H1 (cell line): ENCODE results near the gene SLC24A3. TPM values are rescaled to one million over a fixed set of nuclear protein-coding genes. Genes with fewer than 3 reads are reported as not detected.
A peak's percentile ranks its signal among the peaks of the same experiment; 100 is the strongest.

Experiments used
- CTCF ChIA-PET: fragments of 300-600 bp; sonication (Branson Sonifier 250); formaldehyde crosslinking; loops from one replicate; lab custom pipeline; 2021; ENCODE audit not compliant: partially characterized antibody; lab: Charles Lee
- POLR2A ChIA-PET: fragments of 300-600 bp; sonication (Branson Sonifier 250); formaldehyde crosslinking; loops from one replicate; lab custom pipeline; 2021; ENCODE audit warnings: inconsistent platforms; ENCODE audit not compliant: partially characterized antibody; lab: Charles Lee
- DNase-seq, 2 experiments: peaks; one replicate each; pipeline versions ENCODE4 v3.0.0 to v3.0.0-alpha.2; 2010 to 2022; ENCODE audit warnings: low spot score in 2 of 2, low read depth in 1 of 2, mixed read lengths in 1 of 2
- FAIRE-seq: peaks from 2 replicates; lab custom pipeline; 2011; peaks lifted over from hg19 to GRCh38; lab: Jason Lieb, UNC
- H2AFZ ChIP-seq: 2 replicates; pipeline ENCODE4 v1.8.1; 2012; ENCODE audit warnings: low read length, inconsistent platforms
- H2AK5ac ChIP-seq: 2 replicates; pipeline ENCODE4 v1.6.1; 2013; ENCODE audit warnings: low read depth, low read length
- H2BK120ac ChIP-seq: replicated peaks from 2 replicates; pipeline ENCODE3; 2013; ENCODE audit warnings: low read depth, low read length, inconsistent platforms
- H2BK12ac ChIP-seq: 2 replicates; pipeline ENCODE4 v1.6.1; 2013; ENCODE audit warnings: low read depth, low read length
- H2BK15ac ChIP-seq: 2 replicates; pipeline ENCODE4 v1.6.1; 2013; ENCODE audit warnings: low read length
- H2BK20ac ChIP-seq: 2 replicates; pipeline ENCODE4 v1.6.1; 2013; ENCODE audit warnings: low read length
- H2BK5ac ChIP-seq: 2 replicates; pipeline ENCODE4 v1.6.1; 2013; ENCODE audit warnings: low read depth, low read length
- H3K14ac ChIP-seq: 2 replicates; pipeline ENCODE4 v1.6.1; 2013; ENCODE audit warnings: inconsistent platforms; ENCODE audit not compliant: insufficient read length
- H3K18ac ChIP-seq: 2 replicates; pipeline ENCODE4 v1.6.1; 2013; ENCODE audit warnings: low read length; ENCODE audit errors: extremely low read depth
- H3K23ac ChIP-seq: 2 replicates; pipeline ENCODE4 v1.6.1; 2013; ENCODE audit warnings: inconsistent platforms; ENCODE audit not compliant: insufficient read length
- H3K23me2 ChIP-seq: 2 replicates; pipeline ENCODE4 v1.6.1; 2013; ENCODE audit warnings: low read depth, low read length
- H3K27ac ChIP-seq: 2 replicates; pipeline ENCODE4 v1.6.1; 2011; ENCODE audit warnings: low read depth, low read length, inconsistent platforms
- H3K27me3 ChIP-seq, 4 experiments: replicated peaks in 1 of 4; 1 replicate in 1 of 4; 2 replicates in 3 of 4; pipeline versions ENCODE4 v1.6.1 to v1.8.1; 2011 to 2013; ENCODE audit warnings: low read length in 3 of 4, mild to moderate bottlenecking in 3 of 4, inconsistent platforms in 2 of 4, mixed read lengths in 2 of 4, moderate library complexity in 1 of 4; ENCODE audit not compliant: control insufficient read depth in 3 of 4, insufficient read depth in 3 of 4; ENCODE audit errors: extremely low read depth in 1 of 4
- H3K36me3 ChIP-seq, 4 experiments: 2 replicates each; pipeline versions ENCODE4 v1.6.1 to v1.8.1; 2011 to 2013; ENCODE audit warnings: mild to moderate bottlenecking in 4 of 4, low read length in 3 of 4, moderate library complexity in 2 of 4, control low read depth in 1 of 4, inconsistent platforms in 1 of 4; ENCODE audit not compliant: insufficient read depth in 4 of 4, control insufficient read depth in 2 of 4
- H3K4ac ChIP-seq: replicated peaks from 2 replicates; pipeline ENCODE3; 2013; ENCODE audit warnings: low read length, low read depth, mixed read lengths, inconsistent platforms; ENCODE audit not compliant: insufficient read length
- H3K4me1 ChIP-seq, 4 experiments: replicated peaks in 1 of 4; 1 replicate in 1 of 4; 2 replicates in 3 of 4; pipeline versions ENCODE4 v1.6.1 to v1.8.1; 2011 to 2013; ENCODE audit warnings: low read length in 3 of 4, inconsistent platforms in 2 of 4, mixed read lengths in 1 of 4; ENCODE audit not compliant: insufficient read depth in 4 of 4, control insufficient read depth in 3 of 4
- H3K4me2 ChIP-seq, 2 experiments: 2 replicates each; pipeline versions ENCODE4 v1.6.1 to v1.8.1; 2011 to 2013; ENCODE audit warnings: low read depth in 2 of 2, low read length in 2 of 2, control low read depth in 1 of 2, inconsistent platforms in 1 of 2, mild to moderate bottlenecking in 1 of 2; ENCODE audit not compliant: insufficient read depth in 1 of 2
- H3K4me3 ChIP-seq, 4 experiments: fragments of 200-600, 300-600 bp in 1 of 4; sonication (generic), shearing (Covaris generic), sonication (Bioruptor Twin) in 1 of 4; 2 replicates each; pipeline versions ENCODE4 v1.5.1 to v1.8.1; 2011 to 2016; ENCODE audit warnings: low read length in 4 of 4, low read depth in 3 of 4, control low read depth in 2 of 4, inconsistent platforms in 2 of 4, mild to moderate bottlenecking in 2 of 4, mixed read lengths in 1 of 4, moderate library complexity in 1 of 4; ENCODE audit not compliant: insufficient read depth in 2 of 4; ENCODE audit errors: extremely low read depth in 1 of 4
- H3K56ac ChIP-seq: replicated peaks from 2 replicates; pipeline ENCODE3; 2013; ENCODE audit warnings: low read depth, mild to moderate bottlenecking, mixed read lengths, low read length, inconsistent platforms; ENCODE audit not compliant: insufficient read length
- H3K79me1 ChIP-seq: 2 replicates; pipeline ENCODE4 v1.6.1; 2013; ENCODE audit warnings: low read depth, low read length, control low read depth
- H3K79me2 ChIP-seq, 2 experiments: 2 replicates each; pipeline versions ENCODE4 v1.6.1 to v1.8.1; 2012 to 2013; ENCODE audit warnings: low read length in 2 of 2, mild to moderate bottlenecking in 2 of 2, inconsistent platforms in 1 of 2; ENCODE audit not compliant: insufficient read depth in 2 of 2, control insufficient read depth in 1 of 2
- H3K9ac ChIP-seq, 4 experiments: replicated peaks in 1 of 4; 1 replicate in 1 of 4; 2 replicates in 3 of 4; pipeline versions ENCODE4 v1.6.1 to v1.8.1; 2011 to 2013; ENCODE audit warnings: low read depth in 3 of 4, low read length in 3 of 4, control low read depth in 2 of 4, mild to moderate bottlenecking in 2 of 4, moderate library complexity in 2 of 4, inconsistent platforms in 1 of 4; ENCODE audit errors: extremely low read depth in 1 of 4
- H3K9me3 ChIP-seq, 2 experiments: 2 replicates each; pipeline versions ENCODE4 v1.6.1 to v1.8.1; 2012 to 2013; ENCODE audit warnings: mild to moderate bottlenecking in 2 of 2, moderate library complexity in 2 of 2, control low read depth in 1 of 2, inconsistent platforms in 1 of 2, low read depth in 1 of 2, low read length in 1 of 2, mixed read lengths in 1 of 2; ENCODE audit not compliant: insufficient read depth in 2 of 2
- H4K20me1 ChIP-seq, 2 experiments: replicated peaks in 1 of 2; 2 replicates each; pipeline versions ENCODE3 to v1.8.1; 2011 to 2013; ENCODE audit warnings: inconsistent platforms in 2 of 2, low read length in 2 of 2, mild to moderate bottlenecking in 1 of 2; ENCODE audit not compliant: insufficient read depth in 2 of 2, control insufficient read depth in 1 of 2
- H4K5ac ChIP-seq: 2 replicates; pipeline ENCODE4 v1.6.1; 2013; ENCODE audit warnings: low read length, low read depth, mixed read lengths, inconsistent platforms; ENCODE audit not compliant: insufficient read length
- H4K8ac ChIP-seq: 2 replicates; pipeline ENCODE4 v1.8.0; 2013; ENCODE audit warnings: mild to moderate bottlenecking, moderate library complexity, low read length, inconsistent platforms; ENCODE audit not compliant: insufficient read depth; ENCODE audit errors: extremely low read depth
- H4K91ac ChIP-seq: replicated peaks from 2 replicates; pipeline ENCODE3; 2013; ENCODE audit warnings: low read length, mixed read lengths, inconsistent platforms; ENCODE audit not compliant: insufficient read length
- JUN ChIP-seq: IDR thresholded peaks from 2 replicates; pipeline ENCODE4 v1.6.1; 2011; ENCODE audit warnings: low read depth, mild to moderate bottlenecking, improper control_type of control experiment, low read length
- WGBS, 2 experiments: shearing (Covaris generic) in 1 of 2; methylation state at CpG; one replicate each; pipeline versions ENCODE4 v1.1.6 to v1.1.7; 2013 to 2015; ENCODE audit warnings: low lambda C conversion rate in 2 of 2, mixed read lengths in 2 of 2, inconsistent platforms in 1 of 2, low coverage in 1 of 2, missing lambda C conversion rate in 1 of 2; ENCODE audit not compliant: insufficient replicate concordance in 2 of 2, insufficient coverage in 1 of 2, insufficient read length in 1 of 2; ENCODE audit errors: extremely low coverage in 1 of 2, missing lambda C conversion rate in 1 of 2; 5-methylcytosine and 5-hydroxymethylcytosine counted together
- polyA plus RNA-seq, 7 experiments: library from polyadenylated mRNA; depleted of rRNA in 3 of 7; stranded (reverse) in 5 of 7; unstranded in 2 of 7; fragments of >200 nt in 5 of 7; fragments of 200-250 nt in 2 of 7; gene quantifications; 1 replicate in 5 of 7; 2 replicates in 1 of 7; 4 replicates in 1 of 7; pipeline versions ENCODE4 v1.2.1 to v1.2.3, GENCODE V29; 2011 to 2013; ENCODE audit warnings: missing spikeins in 2 of 7, mixed read lengths in 2 of 7
- total RNA-seq: library from RNA; stranded (reverse); fragmentation: NEBNext Ultra II Directional; extraction: Animal tissue kit (Norgen Biotek cat#: 25700); gene quantifications from 2 replicates; pipeline ENCODE4 v1.2.1, GENCODE V29; 2021

Gene SLC24A3
- total and polyA plus RNA-seq, 2 of the 8 experiments (the other 6 are each of a cell fraction or from before 2014, with no cell fraction given): 4.5 to 6.3 TPM

DNA sequence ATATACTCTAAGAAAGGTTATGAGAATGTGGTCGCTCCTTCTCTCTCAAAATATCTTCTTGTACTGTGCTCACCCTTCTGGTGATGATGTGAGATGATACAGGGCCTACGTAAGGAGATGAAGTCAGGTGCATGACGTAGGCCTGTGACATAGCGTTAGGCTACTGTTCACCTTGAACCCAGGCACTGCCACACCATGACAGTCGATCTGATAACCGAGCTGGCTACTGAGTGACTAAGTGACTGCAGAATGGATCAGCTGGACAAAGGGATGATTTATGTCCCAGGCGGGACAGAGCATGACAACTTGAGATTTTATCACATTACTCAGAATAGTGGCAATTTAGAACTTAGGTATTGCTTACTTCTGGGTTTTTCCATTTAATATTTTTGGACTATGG, 11.2 kb downstream of the SLC24A3 start:
- no peak overlapping the region for H2BK20ac ChIP-seq
- H3K27ac ChIP-seq: no peak overlapping the region
- no peak overlapping the region for H2AK5ac ChIP-seq
- no peaks in the 10 kb centered on the region for H3K27me3 ChIP-seq
- FAIRE-seq (no peak), DNase-seq (no peak)
- H3K4me3 ChIP-seq: no peak overlapping the region
- POLR2A ChIA-PET: no interaction called here
- H3K18ac ChIP-seq: no peak overlapping the region
- peaks cover 0 to 2% of the 10 kb centered on the region in 2 experiments for H4K20me1 ChIP-seq
- H3K14ac ChIP-seq: no peak overlapping the region
- H3K79me1 ChIP-seq: no peaks in the 10 kb centered on the region
- peak overlapping the region; percentile 51; the same call in 1 of the 2 replicates for H4K8ac ChIP-seq
- no peak overlapping the region for H2BK120ac ChIP-seq
- H3K56ac ChIP-seq: no peak overlapping the region
- no peak overlapping the region for H4K5ac ChIP-seq
- H3K23me2 ChIP-seq: no peaks in the 10 kb centered on the region
- H4K91ac ChIP-seq: no peak overlapping the region
- no peak overlapping the region for H3K23ac ChIP-seq
- H3K36me3 ChIP-seq: no peaks in the 10 kb centered on the region
- TF ChIP-seq JUN: no peak
- peaks cover 0 to 5% (median 0%) of the 10 kb centered on the region in 4 experiments; a peak in 1 of 7 replicates for H3K4me1 ChIP-seq
- no peak overlapping the region for H2AFZ ChIP-seq
- no peak overlapping the region for H2BK15ac ChIP-seq
- H3K9me3 ChIP-seq: no peaks in the 10 kb centered on the region
- no peak overlapping the region for H2BK12ac ChIP-seq
- no peak overlapping the region for H2BK5ac ChIP-seq
- CTCF ChIA-PET: no interaction called here
- H3K9ac ChIP-seq: no peak overlapping the region
- no peak overlapping the region for H3K4ac ChIP-seq
- no peak overlapping the region for H3K4me2 ChIP-seq
- 72% methylated on average over 7 of the region's 7 CpGs; no CpG with 5 or more reads in 1 of the 2 experiments for WGBS, 2 experiments
- H3K79me2 ChIP-seq: no peaks in the 10 kb centered on the region
